ENCODE results near the gene NUDT3.

NUDT3 gene

GRCh38 chr6:34305497-34305896, 87.0 kb downstream of the NUDT3 start:
- DNase-seq (ENCODE audit: low read depth) = no peak
- H3K4me3 ChIP-seq (ENCODE audit: control insufficient read depth, low read depth, low read length) = no peak overlapping the region
- TF ChIP-seq CTCF (conservative IDR thresholded peaks at IDR 0.05; ENCODE audit: control insufficient read depth, insufficient read depth, low read depth, low read length) = no peak

- TF ChIP-seq CTCF (conservative IDR thresholded peaks at IDR 0.05; ENCODE audit: control insufficient read depth, insufficient read depth, low read depth, low read length) = no peak
- DNase-seq (ENCODE audit: low read depth) = no peak
- no peak overlapping the region for H3K4me3 ChIP-seq (ENCODE audit: control insufficient read depth, low read depth, low read length)
Measured at GRCh38 chr6:34304164-34304563, 88.3 kb downstream of the NUDT3 start.

GRCh38 chr6:34302929-34303328, 89.5 kb downstream of the NUDT3 start:
- H3K4me3 ChIP-seq (ENCODE audit: control insufficient read depth, low read depth, low read length) = no peak overlapping the region
- TF ChIP-seq CTCF (conservative IDR thresholded peaks at IDR 0.05; ENCODE audit: control insufficient read depth, insufficient read depth, low read depth, low read length) = no peak
- DNase-seq (ENCODE audit: low read depth) = no peak

GRCh38 chr6:34301408-34301807, 91.1 kb downstream of the NUDT3 start:
- no peak overlapping the region for H3K4me3 ChIP-seq (ENCODE audit: control insufficient read depth, low read depth, low read length)
- no peak for TF ChIP-seq CTCF (conservative IDR thresholded peaks at IDR 0.05; ENCODE audit: control insufficient read depth, insufficient read depth, low read depth, low read length)
- peak; percentile 96 for DNase-seq (ENCODE audit: low read depth)

- TF ChIP-seq CTCF (conservative IDR thresholded peaks at IDR 0.05; ENCODE audit: control insufficient read depth, insufficient read depth, low read depth, low read length) = no peak
- no peak for DNase-seq (ENCODE audit: low read depth)
- H3K4me3 ChIP-seq (ENCODE audit: control insufficient read depth, low read depth, low read length) = no peak overlapping the region
Measured at GRCh38 chr6:34300332-34300751, 92.1 kb downstream of the NUDT3 start.

- no peak for DNase-seq (ENCODE audit: low read depth)
- TF ChIP-seq CTCF (conservative IDR thresholded peaks at IDR 0.05; ENCODE audit: control insufficient read depth, insufficient read depth, low read depth, low read length) = no peak
- H3K4me3 ChIP-seq (ENCODE audit: control insufficient read depth, low read depth, low read length) = no peak overlapping the region
Measured at GRCh38 chr6:34298941-34299340, 93.5 kb downstream of the NUDT3 start.

GRCh38 chr6:34295721-34296120, 96.7 kb downstream of the NUDT3 start:
- TF ChIP-seq CTCF (conservative IDR thresholded peaks at IDR 0.05; ENCODE audit: control insufficient read depth, insufficient read depth, low read depth, low read length) = no peak
- no peak for DNase-seq (ENCODE audit: low read depth)
- H3K4me3 ChIP-seq (ENCODE audit: control insufficient read depth, low read depth, low read length) = no peak overlapping the region
